Glutamatergic neuron (in vitro differentiated cells): ENCODE results near the gene SLFNL1. TPM values are rescaled to one million over a fixed set of nuclear protein-coding genes. Genes with fewer than 3 reads are reported as not detected.
A peak's percentile ranks its signal among the peaks of the same experiment; 100 is the strongest.

Experiments used
- DNase-seq: peaks from one replicate; pipeline ENCODE4 v3.0.0; 2022
- H3K27ac Mint-ChIP-seq: one replicate; pipeline ENCODE4 v1.8.0; 2020; ENCODE audit warnings: mild to moderate bottlenecking, mixed read lengths, inconsistent platforms; ENCODE audit not compliant: unreplicated experiment
- H3K27me3 Mint-ChIP-seq: one replicate; pipeline ENCODE4 v1.8.0; 2020; ENCODE audit warnings: mild to moderate bottlenecking, moderate library complexity, mixed read lengths, inconsistent platforms; ENCODE audit not compliant: unreplicated experiment
- H3K36me3 Mint-ChIP-seq: one replicate; pipeline ENCODE4 v1.8.0; 2020; ENCODE audit warnings: mild to moderate bottlenecking, mixed read lengths, inconsistent platforms; ENCODE audit not compliant: unreplicated experiment
- H3K4me1 Mint-ChIP-seq: one replicate; pipeline ENCODE4 v1.8.0; 2020; ENCODE audit warnings: mild to moderate bottlenecking, low read depth, mixed read lengths, inconsistent platforms; ENCODE audit not compliant: unreplicated experiment
- H3K4me3 Mint-ChIP-seq: one replicate; pipeline ENCODE4 v1.8.0; 2020; ENCODE audit warnings: mild to moderate bottlenecking, mixed read lengths, inconsistent platforms; ENCODE audit not compliant: unreplicated experiment
- H3K9me3 Mint-ChIP-seq: one replicate; pipeline ENCODE4 v1.8.0; 2020; ENCODE audit warnings: mild to moderate bottlenecking, moderate library complexity, mixed read lengths, inconsistent platforms; ENCODE audit not compliant: unreplicated experiment
- total RNA-seq: library from RNA; stranded (reverse); fragmentation: NEBNext Ultra II Directional; extraction: Animal tissue kit (Norgen Biotek cat#: 25700); gene quantifications from one replicate; pipeline ENCODE4 v1.2.1, GENCODE V29; 2021; ENCODE audit not compliant: unreplicated experiment
- TF ChIP-seq, protein P1 (sequence below): fragments of 200-600 bp; sonication (generic); IDR thresholded peaks from one replicate; pipeline ENCODE4 v1.5.0; 2021; ENCODE audit not compliant: partially characterized antibody, unreplicated experiment

The SLFNL1 gene
- total RNA-seq, 1 donor from 2014 or later, result 0.20 TPM

DNA sequence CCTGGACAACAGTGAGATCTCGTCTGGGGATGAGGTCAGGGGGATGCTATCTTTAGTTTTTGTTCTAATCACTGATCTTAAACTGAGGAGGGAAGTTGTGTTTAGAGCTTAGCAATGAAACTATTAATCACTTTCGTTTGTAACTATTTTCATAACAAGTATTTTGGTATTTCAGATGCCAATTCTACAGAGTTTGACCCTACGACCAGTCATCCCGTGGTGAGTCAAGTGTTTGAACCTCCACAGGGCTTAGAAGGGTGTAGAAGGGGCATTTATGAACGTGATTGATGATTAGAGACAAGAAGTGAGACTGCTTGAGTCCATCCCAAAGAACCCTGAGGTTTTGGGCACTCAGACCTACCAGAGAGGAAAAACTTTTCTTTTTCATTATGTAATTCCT, 15.6 kb downstream of the SLFNL1 start:
- Mint-ChIP-seq H3K9me3 (no peaks in the 10 kb centered on the region), H3K4me1 (peaks cover 2% of the 10 kb centered on the region), H3K4me3 (no peak overlapping the region), H3K27ac (no peak overlapping the region), H3K36me3 (no peaks in the 10 kb centered on the region), H3K27me3 (no peaks in the 10 kb centered on the region)
- no peak for DNase-seq
- TF ChIP-seq, protein P1, sequence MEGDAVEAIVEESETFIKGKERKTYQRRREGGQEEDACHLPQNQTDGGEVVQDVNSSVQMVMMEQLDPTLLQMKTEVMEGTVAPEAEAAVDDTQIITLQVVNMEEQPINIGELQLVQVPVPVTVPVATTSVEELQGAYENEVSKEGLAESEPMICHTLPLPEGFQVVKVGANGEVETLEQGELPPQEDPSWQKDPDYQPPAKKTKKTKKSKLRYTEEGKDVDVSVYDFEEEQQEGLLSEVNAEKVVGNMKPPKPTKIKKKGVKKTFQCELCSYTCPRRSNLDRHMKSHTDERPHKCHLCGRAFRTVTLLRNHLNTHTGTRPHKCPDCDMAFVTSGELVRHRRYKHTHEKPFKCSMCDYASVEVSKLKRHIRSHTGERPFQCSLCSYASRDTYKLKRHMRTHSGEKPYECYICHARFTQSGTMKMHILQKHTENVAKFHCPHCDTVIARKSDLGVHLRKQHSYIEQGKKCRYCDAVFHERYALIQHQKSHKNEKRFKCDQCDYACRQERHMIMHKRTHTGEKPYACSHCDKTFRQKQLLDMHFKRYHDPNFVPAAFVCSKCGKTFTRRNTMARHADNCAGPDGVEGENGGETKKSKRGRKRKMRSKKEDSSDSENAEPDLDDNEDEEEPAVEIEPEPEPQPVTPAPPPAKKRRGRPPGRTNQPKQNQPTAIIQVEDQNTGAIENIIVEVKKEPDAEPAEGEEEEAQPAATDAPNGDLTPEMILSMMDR, result no peak

- no peak overlapping the region for H3K4me3 Mint-ChIP-seq
- H3K9me3 Mint-ChIP-seq, result no peaks in the 10 kb centered on the region
- H3K4me1 Mint-ChIP-seq, result peaks cover 4% of the 10 kb centered on the region
- TF ChIP-seq, protein P1, result peak; percentile 19
- peaks cover 2% of the 10 kb centered on the region for H3K27me3 Mint-ChIP-seq
- H3K36me3 Mint-ChIP-seq, result no peaks in the 10 kb centered on the region
- H3K27ac Mint-ChIP-seq, result peak overlapping the region; percentile 87
- DNase-seq, result peak; percentile 75
These were observed 17.8 kb downstream of the SLFNL1 start for GRCh38 chr1:41003640-41004220.

GRCh38 chr1:41003127-41003639, 18.3 kb downstream of the SLFNL1 start:
- TF ChIP-seq, protein P1, result no peak
- no peaks in the 10 kb centered on the region for H3K9me3 Mint-ChIP-seq
- DNase-seq, result no peak
- H3K4me3 Mint-ChIP-seq, result no peak overlapping the region
- H3K4me1 Mint-ChIP-seq, result peaks cover 5% of the 10 kb centered on the region
- peaks cover 2% of the 10 kb centered on the region for H3K27me3 Mint-ChIP-seq
- H3K27ac Mint-ChIP-seq, result peak overlapping the region; percentile 87
- H3K36me3 Mint-ChIP-seq, result no peaks in the 10 kb centered on the region

GRCh38 chr1:40998668-40999067, 22.9 kb downstream of the SLFNL1 start:
- peaks cover 5% of the 10 kb centered on the region for H3K4me1 Mint-ChIP-seq
- no peaks in the 10 kb centered on the region for H3K36me3 Mint-ChIP-seq
- no peak for DNase-seq
- H3K9me3 Mint-ChIP-seq, result no peaks in the 10 kb centered on the region
- H3K27me3 Mint-ChIP-seq, result peaks cover 4% of the 10 kb centered on the region
- H3K27ac Mint-ChIP-seq, result peak overlapping the region; percentile 67
- H3K4me3 Mint-ChIP-seq, result peak overlapping the region; percentile 5
- TF ChIP-seq, protein P1, result no peak

DNA sequence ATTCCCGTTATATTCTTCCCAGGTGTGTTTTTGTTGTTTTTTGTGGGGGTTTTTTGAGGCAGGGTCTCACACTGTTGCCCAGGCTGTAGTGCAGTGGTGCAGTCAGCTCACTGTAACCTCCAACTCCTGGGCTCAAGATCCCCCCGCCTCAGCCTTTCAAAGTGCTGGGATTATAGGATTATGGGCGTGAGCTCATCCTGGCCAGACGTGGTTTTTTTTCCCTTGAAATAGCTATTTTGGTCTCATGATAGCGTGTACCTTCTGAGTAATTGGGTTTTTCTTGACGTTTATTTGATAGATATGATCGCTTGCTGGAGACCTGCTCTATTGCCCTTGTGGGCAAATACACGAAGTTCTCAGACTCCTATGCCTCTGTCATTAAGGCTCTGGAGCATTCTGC, 24.4 kb downstream of the SLFNL1 start:
- Mint-ChIP-seq H3K4me1 (peaks cover 3% of the 10 kb centered on the region), H3K27me3 (peaks cover 4% of the 10 kb centered on the region), H3K9me3 (no peaks in the 10 kb centered on the region), H3K27ac (no peak overlapping the region), H3K36me3 (peaks cover 2% of the 10 kb centered on the region), H3K4me3 (no peak overlapping the region)
- TF ChIP-seq, protein P1, result no peak
- DNase-seq, result no peak
